ENCODE data around the gene CHCHD2.
"Not testable (repeated sequence)": the region's sequence is repeated elsewhere in the genome, so short reads cannot be mapped to it uniquely, and the experiment has no call there.

The CHCHD2 gene

DNA sequence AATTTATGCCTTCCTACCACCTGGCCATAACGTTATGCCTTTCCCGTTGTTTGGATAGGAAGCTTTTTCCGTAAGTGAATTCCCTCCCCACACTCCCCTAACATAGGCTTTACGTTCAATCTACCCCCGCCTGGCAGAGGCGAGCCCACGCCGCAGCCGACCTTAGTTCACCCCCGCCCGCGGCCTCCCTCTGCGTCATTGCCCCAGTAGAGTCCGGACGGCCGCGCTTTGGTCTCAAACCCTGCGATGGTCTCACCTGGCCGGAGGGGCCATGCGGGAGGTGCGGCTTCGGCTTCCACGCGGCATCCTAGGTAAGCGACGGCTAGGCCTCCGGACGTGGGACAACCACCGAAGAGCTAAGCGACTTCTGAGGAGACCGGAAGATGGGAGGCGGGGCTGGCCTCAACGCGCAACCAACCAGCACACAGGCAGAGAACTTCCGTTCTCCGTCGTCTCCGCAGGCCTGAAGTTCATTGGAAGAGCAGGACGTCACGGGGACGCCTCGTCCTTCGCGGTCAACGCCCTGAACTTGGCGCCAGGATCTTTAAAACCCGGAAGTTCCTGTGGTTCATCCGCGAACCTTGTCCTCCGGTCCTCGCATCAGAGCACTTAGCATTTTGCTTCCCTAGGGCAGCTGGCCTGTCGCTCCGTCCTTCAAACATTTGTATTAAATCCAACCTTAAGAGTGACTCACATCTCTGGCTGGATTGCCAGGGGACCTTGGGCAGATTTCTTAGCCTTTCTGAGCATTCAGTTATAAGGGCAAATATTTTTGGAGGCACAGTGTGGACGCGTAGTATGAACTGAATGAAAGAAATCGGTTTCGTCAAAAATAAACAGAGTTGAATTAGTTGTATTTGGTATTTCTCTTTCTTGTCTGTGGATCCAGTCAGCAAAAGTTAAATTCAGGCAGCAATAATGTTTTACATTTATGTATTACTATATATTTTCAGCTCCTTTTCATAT lies at the start of gene CHCHD2:
CHCHD2 (minus strand) TSS at position 369 of the 966 bp plus-strand sequence; CDS start at position 306, 63 bp downstream.
- Histone ChIP-seq H3K9me3 (ENCODE audit: low read length) (no peaks in the 10 kb centered on the region), H3K27me3 (ENCODE audit: insufficient read depth, low read length) (no peaks in the 10 kb centered on the region), H2AFZ (ENCODE audit: low read depth, low read length) (no peak within 1 kb of the TSS), H3K4me3 (ENCODE audit: low read length) (no peak within 1 kb of the TSS), H3K4me1 (ENCODE audit: insufficient read depth, low read length) (no peaks in the 10 kb centered on the region), H3K36me3 (ENCODE audit: insufficient read depth, low read length) (no peaks in the 10 kb centered on the region)

DNA sequence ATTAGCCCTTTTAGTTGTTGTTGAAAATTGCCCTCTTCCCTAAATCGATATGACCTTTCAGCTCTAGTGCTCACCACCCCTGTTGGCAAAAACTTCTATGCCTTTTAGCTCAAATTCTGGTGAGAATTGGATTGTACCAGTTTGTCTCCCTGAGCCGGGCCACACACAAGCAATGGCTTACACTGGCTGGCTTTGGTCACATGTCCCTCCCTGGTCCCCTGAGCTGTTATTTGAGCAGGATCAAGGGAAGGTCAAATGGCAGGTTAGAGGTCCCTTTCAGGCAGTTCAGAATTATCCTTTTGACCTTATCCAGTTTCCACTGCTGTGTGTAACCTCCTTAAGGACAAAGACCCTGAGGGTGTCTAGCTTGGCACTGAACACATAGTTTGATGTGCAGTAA lies 24.8 kb upstream of the CHCHD2 start:
- H3K27me3 ChIP-seq (ENCODE audit: insufficient read depth, low read length); H2AFZ ChIP-seq (ENCODE audit: low read depth, low read length); H3K9me3 ChIP-seq (ENCODE audit: low read length); H3K4me3 ChIP-seq (ENCODE audit: low read length); H3K4me1 ChIP-seq (ENCODE audit: insufficient read depth, low read length); H3K36me3 ChIP-seq (ENCODE audit: insufficient read depth, low read length): not testable (repeated sequence)

DNA sequence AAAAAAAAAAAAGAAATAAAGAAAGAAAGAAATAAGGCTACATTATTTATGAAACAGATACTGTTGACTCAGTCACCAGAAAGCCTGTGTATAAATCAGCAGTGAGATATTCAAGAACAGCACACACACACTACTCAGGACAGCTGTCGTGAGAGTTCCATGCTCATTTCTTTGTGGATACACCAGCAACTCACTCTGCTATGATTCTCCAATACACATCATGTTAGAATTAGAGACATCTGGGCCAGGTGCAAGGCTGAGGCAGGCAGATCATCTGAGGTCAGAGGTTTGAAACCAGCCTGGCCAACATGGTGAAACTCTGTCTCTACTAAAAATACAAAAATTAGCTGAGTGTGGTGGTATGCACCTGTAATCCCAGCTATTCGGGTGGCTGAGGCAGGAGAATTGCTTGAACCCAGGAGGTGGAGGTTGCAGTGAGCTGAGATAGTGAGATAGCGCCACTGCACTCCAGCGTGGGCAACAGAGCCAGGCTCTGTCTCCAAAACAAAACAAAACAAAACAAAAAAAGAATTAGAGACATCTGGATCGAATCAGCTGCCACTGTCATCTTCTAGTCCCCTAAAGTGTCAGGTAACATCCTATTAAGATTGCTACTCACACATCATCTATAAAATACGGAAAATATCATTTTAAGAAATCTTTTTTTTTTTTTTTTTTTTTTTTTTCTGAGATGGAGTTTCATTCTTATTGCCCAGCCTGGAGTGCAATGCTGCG lies 21.1 kb upstream of the CHCHD2 start:
- H3K9me3 ChIP-seq (ENCODE audit: low read length) = no peaks in the 10 kb centered on the region
- no peak overlapping the region for H3K4me3 ChIP-seq (ENCODE audit: low read length)
- H3K36me3 ChIP-seq (ENCODE audit: insufficient read depth, low read length) = no peaks in the 10 kb centered on the region
- peaks cover 2% of the 10 kb centered on the region for H3K4me1 ChIP-seq (ENCODE audit: insufficient read depth, low read length)
- no peaks in the 10 kb centered on the region for H3K27me3 ChIP-seq (ENCODE audit: insufficient read depth, low read length)
- H2AFZ ChIP-seq (ENCODE audit: low read depth, low read length) = no peak overlapping the region

- no peaks in the 10 kb centered on the region for H3K36me3 ChIP-seq (ENCODE audit: insufficient read depth, low read length)
- no peaks in the 10 kb centered on the region for H3K9me3 ChIP-seq (ENCODE audit: low read length)
- H3K4me1 ChIP-seq (ENCODE audit: insufficient read depth, low read length) = no peaks in the 10 kb centered on the region
- no peak overlapping the region for H2AFZ ChIP-seq (ENCODE audit: low read depth, low read length)
- no peak overlapping the region for H3K4me3 ChIP-seq (ENCODE audit: low read length)
- no peaks in the 10 kb centered on the region for H3K27me3 ChIP-seq (ENCODE audit: insufficient read depth, low read length)
Measured at GRCh38 chr7:56125831-56126230, 19.6 kb upstream of the CHCHD2 start.

- no peak overlapping the region for H2AFZ ChIP-seq (ENCODE audit: low read depth, low read length)
- no peaks in the 10 kb centered on the region for H3K36me3 ChIP-seq (ENCODE audit: insufficient read depth, low read length)
- no peaks in the 10 kb centered on the region for H3K4me1 ChIP-seq (ENCODE audit: insufficient read depth, low read length)
- H3K27me3 ChIP-seq (ENCODE audit: insufficient read depth, low read length) = no peaks in the 10 kb centered on the region
- no peaks in the 10 kb centered on the region for H3K9me3 ChIP-seq (ENCODE audit: low read length)
- H3K4me3 ChIP-seq (ENCODE audit: low read length) = no peak overlapping the region
Measured at GRCh38 chr7:56124981-56125380, 18.7 kb upstream of the CHCHD2 start.

DNA sequence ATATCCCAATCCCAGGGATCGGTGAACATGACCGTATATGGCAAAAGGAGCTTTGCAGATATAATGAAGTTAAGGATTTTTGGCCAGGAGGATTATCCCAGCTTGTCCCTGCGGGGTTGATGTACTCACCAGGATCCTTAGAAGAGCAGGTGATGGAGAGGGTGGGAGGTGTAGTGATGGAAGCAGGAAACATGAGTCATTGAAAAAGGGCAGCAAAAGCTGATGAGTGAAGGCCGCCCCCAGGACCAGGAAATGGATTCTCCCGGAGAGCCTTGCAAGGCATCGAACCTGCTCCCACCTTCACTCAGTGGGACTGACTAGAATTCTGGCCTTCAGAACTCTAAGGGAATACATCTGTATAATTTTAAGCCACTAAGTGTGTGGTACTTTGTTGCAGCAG lies 15.2 kb upstream of the CHCHD2 start:
- Histone ChIP-seq H3K4me3 (ENCODE audit: low read length) (no peak overlapping the region), H2AFZ (ENCODE audit: low read depth, low read length) (no peak overlapping the region), H3K4me1 (ENCODE audit: insufficient read depth, low read length) (no peaks in the 10 kb centered on the region), H3K27me3 (ENCODE audit: insufficient read depth, low read length) (no peaks in the 10 kb centered on the region), H3K36me3 (ENCODE audit: insufficient read depth, low read length) (no peaks in the 10 kb centered on the region), H3K9me3 (ENCODE audit: low read length) (no peaks in the 10 kb centered on the region)

DNA sequence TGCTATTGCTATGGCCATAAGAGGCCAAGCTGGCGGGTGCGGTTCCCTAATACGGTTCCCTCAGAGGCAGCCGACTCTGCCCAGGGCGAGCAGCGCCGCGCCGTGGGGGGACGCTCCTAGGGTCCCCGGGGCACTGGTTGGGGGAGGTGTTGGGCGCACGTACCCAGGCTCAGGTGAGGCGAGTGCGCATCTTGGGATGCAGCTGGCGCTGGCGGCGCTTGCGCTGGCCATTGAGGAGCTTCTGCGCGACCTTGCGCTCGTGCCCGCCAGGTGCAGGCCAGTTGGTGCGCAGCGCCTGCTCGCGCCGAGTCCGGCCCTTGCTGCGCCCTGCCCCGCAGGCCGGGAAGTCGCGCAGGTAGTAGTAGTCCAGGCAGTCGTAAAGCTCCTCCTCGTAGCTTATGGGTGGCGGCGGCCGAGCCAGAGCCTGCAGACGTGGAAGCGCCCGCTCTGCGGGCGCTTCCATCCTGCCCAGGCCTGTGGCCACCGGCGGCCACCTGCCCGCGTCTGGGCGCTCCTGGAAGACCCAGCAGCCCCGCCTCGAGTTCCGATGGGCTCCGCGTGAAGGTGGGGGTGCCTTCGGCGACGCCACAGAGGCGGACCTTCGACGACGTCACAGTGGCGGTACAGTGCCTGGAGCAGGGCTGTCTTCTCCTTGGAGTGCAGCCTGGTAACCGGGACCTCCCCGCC lies 9.7 kb upstream of the CHCHD2 start, which contains the start of gene NUPR2:
NUPR2 (minus strand) TSS at position 566 of the 687 bp plus-strand sequence; CDS start at position 463, 103 bp downstream.
- no peaks in the 10 kb centered on the region for H3K36me3 ChIP-seq (ENCODE audit: insufficient read depth, low read length)
- H3K27me3 ChIP-seq (ENCODE audit: insufficient read depth, low read length) = no peaks in the 10 kb centered on the region
- H3K4me1 ChIP-seq (ENCODE audit: insufficient read depth, low read length) = no peaks in the 10 kb centered on the region
- H3K9me3 ChIP-seq (ENCODE audit: low read length) = no peaks in the 10 kb centered on the region
- H3K4me3 ChIP-seq (ENCODE audit: low read length) = no peak within 1 kb of the TSS
- H2AFZ ChIP-seq (ENCODE audit: low read depth, low read length) = no peak within 1 kb of the TSS

- H3K4me3 ChIP-seq (ENCODE audit: low read length); H3K4me1 ChIP-seq (ENCODE audit: insufficient read depth, low read length); H3K36me3 ChIP-seq (ENCODE audit: insufficient read depth, low read length); H3K9me3 ChIP-seq (ENCODE audit: low read length); H2AFZ ChIP-seq (ENCODE audit: low read depth, low read length); H3K27me3 ChIP-seq (ENCODE audit: insufficient read depth, low read length): not testable (repeated sequence)
Measured at GRCh38 chr7:56112244-56112643, 6.0 kb upstream of the CHCHD2 start.

DNA sequence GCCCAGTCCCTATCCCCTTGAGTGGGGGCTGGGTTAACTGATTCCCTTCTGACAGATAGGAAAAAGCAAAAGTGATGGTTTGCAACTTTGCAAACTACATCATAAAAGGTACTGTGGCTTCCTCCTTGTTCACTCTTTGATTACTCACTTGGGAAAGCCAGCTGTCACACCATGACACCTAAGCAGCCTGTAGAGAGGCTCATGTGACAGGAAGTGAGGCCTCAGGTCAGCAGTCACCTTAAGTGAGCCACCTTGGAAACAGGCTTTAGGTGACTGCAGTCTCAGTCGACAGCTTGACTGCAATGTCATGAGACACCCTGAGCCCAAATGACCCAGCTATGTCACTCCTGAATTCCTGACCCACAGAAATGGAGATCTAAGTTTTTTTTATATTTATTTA lies 4.3 kb upstream of the CHCHD2 start:
- H3K4me3 ChIP-seq (ENCODE audit: low read length) = no peak overlapping the region
- no peaks in the 10 kb centered on the region for H3K4me1 ChIP-seq (ENCODE audit: insufficient read depth, low read length)
- no peaks in the 10 kb centered on the region for H3K27me3 ChIP-seq (ENCODE audit: insufficient read depth, low read length)
- H2AFZ ChIP-seq (ENCODE audit: low read depth, low read length) = no peak overlapping the region
- H3K36me3 ChIP-seq (ENCODE audit: insufficient read depth, low read length) = no peaks in the 10 kb centered on the region
- H3K9me3 ChIP-seq (ENCODE audit: low read length) = no peaks in the 10 kb centered on the region

- no peaks in the 10 kb centered on the region for H3K27me3 ChIP-seq (ENCODE audit: insufficient read depth, low read length)
- no peak overlapping the region for H2AFZ ChIP-seq (ENCODE audit: low read depth, low read length)
- H3K36me3 ChIP-seq (ENCODE audit: insufficient read depth, low read length) = no peaks in the 10 kb centered on the region
- no peak overlapping the region for H3K4me3 ChIP-seq (ENCODE audit: low read length)
- H3K9me3 ChIP-seq (ENCODE audit: low read length) = no peaks in the 10 kb centered on the region
- no peaks in the 10 kb centered on the region for H3K4me1 ChIP-seq (ENCODE audit: insufficient read depth, low read length)
Measured at GRCh38 chr7:56107954-56108258, 1.6 kb upstream of the CHCHD2 start.

- Histone ChIP-seq H3K4me1 (ENCODE audit: insufficient read depth, low read length) (no peaks in the 10 kb centered on the region), H3K4me3 (ENCODE audit: low read length) (no peak overlapping the region), H3K36me3 (ENCODE audit: insufficient read depth, low read length) (no peaks in the 10 kb centered on the region), H3K9me3 (ENCODE audit: low read length) (no peaks in the 10 kb centered on the region), H2AFZ (ENCODE audit: low read depth, low read length) (no peak overlapping the region), H3K27me3 (ENCODE audit: insufficient read depth, low read length) (no peaks in the 10 kb centered on the region)
Measured at GRCh38 chr7:56105508-56105907, 768 bp downstream of the CHCHD2 start.

DNA sequence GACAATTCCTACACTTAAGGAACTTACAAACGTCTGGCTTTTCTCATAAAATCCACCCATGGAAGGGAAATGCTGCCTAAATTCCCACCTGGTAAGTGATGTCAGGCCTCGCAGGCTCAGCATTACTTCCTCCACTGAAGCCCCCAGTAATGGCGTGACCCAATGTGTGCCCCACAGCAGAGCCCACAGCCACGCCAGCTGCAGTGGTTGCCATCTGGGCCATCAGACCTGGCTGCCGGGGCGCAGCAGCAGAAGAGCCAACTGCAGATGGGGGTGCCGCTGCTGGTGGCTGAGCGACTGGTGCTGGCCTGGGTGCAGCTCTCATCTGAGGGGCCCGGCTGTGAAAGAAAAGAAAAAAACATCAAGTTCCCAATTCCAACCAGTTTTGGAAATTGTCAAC lies 2.1 kb downstream of the CHCHD2 start:
- H3K4me1 ChIP-seq (ENCODE audit: insufficient read depth, low read length); H3K36me3 ChIP-seq (ENCODE audit: insufficient read depth, low read length); H3K9me3 ChIP-seq (ENCODE audit: low read length); H2AFZ ChIP-seq (ENCODE audit: low read depth, low read length); H3K27me3 ChIP-seq (ENCODE audit: insufficient read depth, low read length); H3K4me3 ChIP-seq (ENCODE audit: low read length): not testable (repeated sequence)

DNA sequence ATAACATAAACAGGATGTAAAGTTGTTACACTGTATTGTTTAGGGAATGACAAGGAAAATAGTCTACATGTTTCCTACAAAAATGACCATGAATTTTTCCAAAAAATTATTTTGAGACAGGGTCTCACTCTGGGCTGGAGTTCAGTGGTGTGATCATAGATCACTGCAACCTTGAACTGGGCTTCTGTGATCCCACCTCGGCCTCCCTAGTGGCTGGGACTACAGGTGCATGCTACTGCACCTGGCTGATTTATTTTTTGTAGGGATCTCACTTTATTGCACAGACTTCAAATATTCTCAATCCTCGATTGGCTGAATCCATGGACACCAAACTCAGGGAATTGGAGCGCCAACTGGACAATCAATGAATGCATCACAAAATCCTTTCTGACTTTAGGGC lies 6.6 kb downstream of the CHCHD2 start:
- no peaks in the 10 kb centered on the region for H3K27me3 ChIP-seq (ENCODE audit: insufficient read depth, low read length)
- H2AFZ ChIP-seq (ENCODE audit: low read depth, low read length) = no peak overlapping the region
- no peak overlapping the region for H3K4me3 ChIP-seq (ENCODE audit: low read length)
- H3K4me1 ChIP-seq (ENCODE audit: insufficient read depth, low read length) = no peaks in the 10 kb centered on the region
- H3K9me3 ChIP-seq (ENCODE audit: low read length) = no peaks in the 10 kb centered on the region
- H3K36me3 ChIP-seq (ENCODE audit: insufficient read depth, low read length) = no peaks in the 10 kb centered on the region
